GM23338 (cell line): Measurements from ENCODE around the gene RRAS. TPM values are rescaled to one million over a fixed set of nuclear protein-coding genes. Genes with fewer than 3 reads are reported as not detected.
A peak's percentile ranks its signal among the peaks of the same experiment; 100 is the strongest.

Experiments used
- ATAC-seq: fragments of 200-7000 bp; cut with Tn5 transposase; 3 replicates; pipeline ENCODE4 v1.9.1; 2020
- DNase-seq: peaks from one replicate; pipeline ENCODE4 v3.0.0-alpha.2; 2015; ENCODE audit warnings: low spot score
- H2AFZ ChIP-seq: fragments of 200-600 bp; sonication (generic); 2 replicates; pipeline ENCODE4 v1.8.0; 2016; ENCODE audit warnings: antibody characterized with exemption, mild to moderate bottlenecking, moderate library complexity
- H3F3A ChIP-seq: fragments of 200-600 bp; sonication (generic); replicated peaks from 2 replicates; pipeline ENCODE4 v1.8.0; 2017; ENCODE audit warnings: antibody characterized with exemption, mixed run types, low read depth
- H3K27ac ChIP-seq: fragments of 200-600 bp; sonication (generic); 2 replicates; pipeline ENCODE4 v1.6.1; 2016; ENCODE audit warnings: low read depth
- H3K27me3 ChIP-seq: fragments of 200-600 bp; sonication (generic); 2 replicates; pipeline ENCODE4 v1.8.0; 2016; ENCODE audit warnings: mild to moderate bottlenecking, mixed run types, moderate library complexity; ENCODE audit not compliant: insufficient read depth
- H3K36me3 ChIP-seq: fragments of 200-600 bp; sonication (generic); 2 replicates; pipeline ENCODE4 v1.8.0; 2016; ENCODE audit warnings: mild to moderate bottlenecking; ENCODE audit not compliant: insufficient read depth
- H3K4me1 ChIP-seq: fragments of 200-600 bp; sonication (generic); 2 replicates; pipeline ENCODE4 v1.8.0; 2016; ENCODE audit warnings: mild to moderate bottlenecking, moderate library complexity; ENCODE audit not compliant: insufficient read depth
- H3K4me2 ChIP-seq: fragments of 200-600 bp; sonication (generic); 2 replicates; pipeline ENCODE4 v1.7.1; 2017; ENCODE audit warnings: mixed run types
- H3K4me3 ChIP-seq: fragments of 200-600 bp; sonication (generic); 2 replicates; pipeline ENCODE4 v1.6.1; 2016; ENCODE audit warnings: mixed run types
- H3K79me2 ChIP-seq: fragments of 200-600 bp; sonication (generic); replicated peaks from 2 replicates; pipeline ENCODE4 v1.8.0; 2017; ENCODE audit warnings: mild to moderate bottlenecking; ENCODE audit not compliant: insufficient read depth
- H3K9me2 ChIP-seq: fragments of 200-600 bp; sonication (generic); 2 replicates; pipeline ENCODE4 v1.8.0; 2017; ENCODE audit not compliant: insufficient read depth
- H4K20me1 ChIP-seq: fragments of 200-600 bp; sonication (generic); replicated peaks from 2 replicates; pipeline ENCODE4 v1.8.0; 2017; ENCODE audit warnings: mild to moderate bottlenecking; ENCODE audit not compliant: insufficient read depth
- H3K27ac Mint-ChIP-seq: 2 replicates; pipeline ENCODE4 v1.8.0; 2020; ENCODE audit warnings: inconsistent platforms, mild to moderate bottlenecking, moderate library complexity, mixed read lengths
- H3K27me3 Mint-ChIP-seq: 3 replicates; pipeline ENCODE4 v1.8.0; 2022; ENCODE audit warnings: low read depth, mild to moderate bottlenecking, moderate library complexity, mixed read lengths, inconsistent platforms; ENCODE audit not compliant: insufficient read depth, poor library complexity
- H3K36me3 Mint-ChIP-seq: 3 replicates; pipeline ENCODE4 v1.8.0; 2021; ENCODE audit warnings: low read depth, mild to moderate bottlenecking, inconsistent platforms, moderate library complexity, mixed read lengths
- H3K4me1 Mint-ChIP-seq: 3 replicates; pipeline ENCODE4 v1.8.0; 2020; ENCODE audit warnings: mild to moderate bottlenecking, inconsistent platforms, mixed read lengths
- H3K4me3 Mint-ChIP-seq: 3 replicates; pipeline ENCODE4 v1.8.0; 2021; ENCODE audit warnings: moderate library complexity, mild to moderate bottlenecking, inconsistent platforms, mixed read lengths
- H3K9me3 Mint-ChIP-seq: 3 replicates; pipeline ENCODE4 v1.8.0; 2020; ENCODE audit warnings: moderate library complexity, mild to moderate bottlenecking, inconsistent platforms, mixed read lengths
- CREB1 ChIP-seq: fragments of 250-450 bp; sonication (Bioruptor Pico); IDR thresholded peaks from 2 replicates; pipeline ENCODE4 v1.5.0; 2020; ENCODE audit warnings: low read depth, mild to moderate bottlenecking, moderate library complexity
- CTCF ChIP-seq, 2 experiments: fragments of 200-600 bp in 1 of 2; sonication (generic) in 1 of 2; conservative IDR thresholded peaks; 2 replicates each; pipeline versions ENCODE4 v1.5.1 to v1.6.1; 2016 to 2017; ENCODE audit warnings: antibody characterized with exemption in 2 of 2, low read depth in 2 of 2, mild to moderate bottlenecking in 2 of 2, moderate library complexity in 1 of 2
- ETS1 ChIP-seq: IDR thresholded peaks from 2 replicates; pipeline ENCODE4 v1.6.1; 2016; ENCODE audit warnings: antibody characterized with exemption
- EZH2 ChIP-seq: fragments of 200-600 bp; sonication (generic); IDR thresholded peaks from one replicate; pipeline ENCODE4 v1.8.0; 2017; ENCODE audit warnings: antibody characterized with exemption, mild to moderate bottlenecking, low read depth; ENCODE audit not compliant: unreplicated experiment
- EZH2phosphoT487 ChIP-seq: fragments of 200-600 bp; sonication (generic); IDR thresholded peaks from one replicate; pipeline ENCODE4 v1.8.1; 2018; ENCODE audit warnings: antibody characterized with exemption; ENCODE audit not compliant: unreplicated experiment
- JUNB ChIP-seq: IDR thresholded peaks from one replicate; pipeline ENCODE4 v1.6.1; 2016; ENCODE audit warnings: antibody characterized with exemption; ENCODE audit not compliant: unreplicated experiment
- NANOG ChIP-seq: IDR thresholded peaks from 2 replicates; pipeline ENCODE4 v1.6.1; 2016; ENCODE audit warnings: antibody characterized with exemption, borderline replicate concordance
- POLR2AphosphoS5 ChIP-seq: IDR thresholded peaks from 2 replicates; pipeline ENCODE4 v1.6.1; 2016; ENCODE audit warnings: antibody characterized with exemption, low read depth
- STAT1 ChIP-seq: IDR thresholded peaks from one replicate; pipeline ENCODE4 v1.6.1; 2016; ENCODE audit warnings: antibody characterized with exemption; ENCODE audit not compliant: unreplicated experiment
- ZNF114 ChIP-seq: fragments of 250-450 bp; sonication (Bioruptor Pico); IDR thresholded peaks from 2 replicates; pipeline ENCODE4 v1.5.0; 2020; ENCODE audit warnings: mild to moderate bottlenecking, moderate library complexity
- ZNF331 ChIP-seq: fragments of 250-450 bp; sonication (Bioruptor Pico); IDR thresholded peaks from 2 replicates; pipeline ENCODE4 v1.5.0; 2020; ENCODE audit warnings: low read depth, mild to moderate bottlenecking, moderate library complexity
- polyA plus RNA-seq: library from polyadenylated mRNA; unstranded; fragments of >200 nt; fragmentation: Nextera tagmentation; extraction: Ambion mirVana; gene quantifications from 2 replicates; pipeline ENCODE4 v1.2.1, GENCODE V29; 2016
- total RNA-seq: library from RNA; depleted of rRNA; stranded (reverse); fragments of >200 nt; shearing (Covaris generic); gene quantifications from 2 replicates; pipeline ENCODE4 v1.2.3, GENCODE V29; 2014
- TF ChIP-seq, protein P1 (sequence below): fragments of 250-450 bp; sonication (Bioruptor Pico); IDR thresholded peaks from 2 replicates; pipeline ENCODE4 v1.5.0; 2020; ENCODE audit warnings: mild to moderate bottlenecking, moderate library complexity
- TF ChIP-seq, protein P2 (sequence below): IDR thresholded peaks from one replicate; pipeline ENCODE4 v1.6.1; 2018; ENCODE audit warnings: antibody characterized with exemption; ENCODE audit not compliant: unreplicated experiment

The RRAS gene
- total and polyA plus RNA-seq, 2 experiments from 2014 or later = 9.3 to 30.0 TPM

DNA sequence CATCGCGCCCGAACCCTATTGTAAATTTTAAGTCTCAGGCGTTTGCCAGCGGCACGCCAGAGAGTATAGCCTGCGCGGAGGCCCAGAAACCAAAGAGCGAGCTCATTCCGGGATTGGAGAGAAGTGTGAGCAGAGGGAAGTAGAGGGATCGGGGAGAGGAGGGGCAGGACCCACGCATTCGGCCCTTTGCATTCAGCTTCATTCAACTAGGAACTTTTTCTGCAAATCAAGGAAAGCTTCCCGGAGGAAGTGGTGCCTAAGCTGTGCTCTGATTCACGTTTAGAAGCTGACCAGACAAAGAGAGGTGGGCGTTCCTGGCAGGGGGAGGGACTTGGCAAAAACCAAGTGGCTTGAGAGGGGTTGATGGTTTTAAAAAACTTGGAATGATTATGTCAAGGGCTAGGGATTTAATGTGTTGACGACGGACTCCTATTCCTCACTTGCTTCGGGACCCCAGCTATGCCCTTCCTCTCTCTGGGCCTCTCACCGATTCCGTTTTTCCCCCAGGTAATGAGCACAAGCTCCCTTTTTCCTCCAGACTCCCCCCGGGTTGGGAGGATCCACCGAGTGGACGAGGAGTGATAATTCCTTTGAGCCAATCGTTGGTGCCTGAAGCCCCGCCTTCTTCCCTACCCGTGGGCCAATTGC, 36.3 kb upstream of the RRAS start:
- Histone ChIP-seq H3K4me3 (peak overlapping the region; percentile 54), H3K27ac (peak overlapping the region; percentile 98), H3K4me1 (peaks cover 27% of the 10 kb centered on the region), H3K4me2 (peak overlapping the region; percentile 71), H2AFZ (no peak overlapping the region), H4K20me1 (peaks cover 18% of the 10 kb centered on the region), H3K9me2 (no peaks in the 10 kb centered on the region), H3K27me3 (no peaks in the 10 kb centered on the region), H3K36me3 (peaks cover 9% of the 10 kb centered on the region), H3F3A (peaks cover 36% of the 10 kb centered on the region), H3K79me2 (peaks cover 39% of the 10 kb centered on the region)
- Mint-ChIP-seq H3K9me3 (no peaks in the 10 kb centered on the region; the same call in 1 of the 3 replicates), H3K27ac (peak overlapping the region; percentile 100), H3K4me3 (peak overlapping the region; percentile 91), H3K36me3 (peaks cover 25% of the 10 kb centered on the region), H3K4me1 (peaks cover 25% of the 10 kb centered on the region), H3K27me3 (peaks cover 35% of the 10 kb centered on the region)
- TF ChIP-seq STAT1 = no peak
- no peak for TF ChIP-seq EZH2phosphoT487
- TF ChIP-seq JUNB = no peak
- TF ChIP-seq, protein P1, sequence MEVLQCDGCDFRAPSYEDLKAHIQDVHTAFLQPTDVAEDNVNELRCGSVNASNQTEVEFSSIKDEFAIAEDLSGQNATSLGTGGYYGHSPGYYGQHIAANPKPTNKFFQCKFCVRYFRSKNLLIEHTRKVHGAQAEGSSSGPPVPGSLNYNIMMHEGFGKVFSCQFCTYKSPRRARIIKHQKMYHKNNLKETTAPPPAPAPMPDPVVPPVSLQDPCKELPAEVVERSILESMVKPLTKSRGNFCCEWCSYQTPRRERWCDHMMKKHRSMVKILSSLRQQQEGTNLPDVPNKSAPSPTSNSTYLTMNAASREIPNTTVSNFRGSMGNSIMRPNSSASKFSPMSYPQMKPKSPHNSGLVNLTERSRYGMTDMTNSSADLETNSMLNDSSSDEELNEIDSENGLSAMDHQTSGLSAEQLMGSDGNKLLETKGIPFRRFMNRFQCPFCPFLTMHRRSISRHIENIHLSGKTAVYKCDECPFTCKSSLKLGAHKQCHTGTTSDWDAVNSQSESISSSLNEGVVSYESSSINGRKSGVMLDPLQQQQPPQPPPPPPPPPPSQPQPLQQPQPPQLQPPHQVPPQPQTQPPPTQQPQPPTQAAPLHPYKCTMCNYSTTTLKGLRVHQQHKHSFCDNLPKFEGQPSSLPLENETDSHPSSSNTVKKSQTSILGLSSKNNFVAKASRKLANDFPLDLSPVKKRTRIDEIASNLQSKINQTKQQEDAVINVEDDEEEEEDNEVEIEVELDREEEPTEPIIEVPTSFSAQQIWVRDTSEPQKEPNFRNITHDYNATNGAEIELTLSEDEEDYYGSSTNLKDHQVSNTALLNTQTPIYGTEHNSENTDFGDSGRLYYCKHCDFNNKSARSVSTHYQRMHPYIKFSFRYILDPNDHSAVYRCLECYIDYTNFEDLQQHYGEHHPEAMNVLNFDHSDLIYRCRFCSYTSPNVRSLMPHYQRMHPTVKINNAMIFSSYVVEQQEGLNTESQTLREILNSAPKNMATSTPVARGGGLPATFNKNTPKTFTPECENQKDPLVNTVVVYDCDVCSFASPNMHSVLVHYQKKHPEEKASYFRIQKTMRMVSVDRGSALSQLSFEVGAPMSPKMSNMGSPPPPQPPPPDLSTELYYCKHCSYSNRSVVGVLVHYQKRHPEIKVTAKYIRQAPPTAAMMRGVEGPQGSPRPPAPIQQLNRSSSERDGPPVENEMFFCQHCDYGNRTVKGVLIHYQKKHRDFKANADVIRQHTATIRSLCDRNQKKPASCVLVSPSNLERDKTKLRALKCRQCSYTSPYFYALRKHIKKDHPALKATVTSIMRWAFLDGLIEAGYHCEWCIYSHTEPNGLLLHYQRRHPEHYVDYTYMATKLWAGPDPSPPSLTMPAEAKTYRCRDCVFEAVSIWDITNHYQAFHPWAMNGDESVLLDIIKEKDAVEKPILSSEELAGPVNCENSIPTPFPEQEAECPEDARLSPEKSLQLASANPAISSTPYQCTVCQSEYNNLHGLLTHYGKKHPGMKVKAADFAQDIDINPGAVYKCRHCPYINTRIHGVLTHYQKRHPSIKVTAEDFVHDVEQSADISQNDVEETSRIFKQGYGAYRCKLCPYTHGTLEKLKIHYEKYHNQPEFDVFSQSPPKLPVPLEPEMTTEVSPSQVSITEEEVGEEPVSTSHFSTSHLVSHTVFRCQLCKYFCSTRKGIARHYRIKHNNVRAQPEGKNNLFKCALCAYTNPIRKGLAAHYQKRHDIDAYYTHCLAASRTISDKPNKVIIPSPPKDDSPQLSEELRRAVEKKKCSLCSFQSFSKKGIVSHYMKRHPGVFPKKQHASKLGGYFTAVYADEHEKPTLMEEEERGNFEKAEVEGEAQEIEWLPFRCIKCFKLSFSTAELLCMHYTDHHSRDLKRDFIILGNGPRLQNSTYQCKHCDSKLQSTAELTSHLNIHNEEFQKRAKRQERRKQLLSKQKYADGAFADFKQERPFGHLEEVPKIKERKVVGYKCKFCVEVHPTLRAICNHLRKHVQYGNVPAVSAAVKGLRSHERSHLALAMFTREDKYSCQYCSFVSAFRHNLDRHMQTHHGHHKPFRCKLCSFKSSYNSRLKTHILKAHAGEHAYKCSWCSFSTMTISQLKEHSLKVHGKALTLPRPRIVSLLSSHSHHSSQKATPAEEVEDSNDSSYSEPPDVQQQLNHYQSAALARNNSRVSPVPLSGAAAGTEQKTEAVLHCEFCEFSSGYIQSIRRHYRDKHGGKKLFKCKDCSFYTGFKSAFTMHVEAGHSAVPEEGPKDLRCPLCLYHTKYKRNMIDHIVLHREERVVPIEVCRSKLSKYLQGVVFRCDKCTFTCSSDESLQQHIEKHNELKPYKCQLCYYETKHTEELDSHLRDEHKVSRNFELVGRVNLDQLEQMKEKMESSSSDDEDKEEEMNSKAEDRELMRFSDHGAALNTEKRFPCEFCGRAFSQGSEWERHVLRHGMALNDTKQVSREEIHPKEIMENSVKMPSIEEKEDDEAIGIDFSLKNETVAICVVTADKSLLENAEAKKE (CRISPR knock-in tag) = no peak
- TF ChIP-seq CTCF (conservative IDR thresholded peaks at IDR 0.05; ENCODE audit: low read depth in 2 of 2) = no peak
- TF ChIP-seq CREB1 (CRISPR knock-in tag) = no peak
- TF ChIP-seq NANOG = no peak
- TF ChIP-seq, protein P2, sequence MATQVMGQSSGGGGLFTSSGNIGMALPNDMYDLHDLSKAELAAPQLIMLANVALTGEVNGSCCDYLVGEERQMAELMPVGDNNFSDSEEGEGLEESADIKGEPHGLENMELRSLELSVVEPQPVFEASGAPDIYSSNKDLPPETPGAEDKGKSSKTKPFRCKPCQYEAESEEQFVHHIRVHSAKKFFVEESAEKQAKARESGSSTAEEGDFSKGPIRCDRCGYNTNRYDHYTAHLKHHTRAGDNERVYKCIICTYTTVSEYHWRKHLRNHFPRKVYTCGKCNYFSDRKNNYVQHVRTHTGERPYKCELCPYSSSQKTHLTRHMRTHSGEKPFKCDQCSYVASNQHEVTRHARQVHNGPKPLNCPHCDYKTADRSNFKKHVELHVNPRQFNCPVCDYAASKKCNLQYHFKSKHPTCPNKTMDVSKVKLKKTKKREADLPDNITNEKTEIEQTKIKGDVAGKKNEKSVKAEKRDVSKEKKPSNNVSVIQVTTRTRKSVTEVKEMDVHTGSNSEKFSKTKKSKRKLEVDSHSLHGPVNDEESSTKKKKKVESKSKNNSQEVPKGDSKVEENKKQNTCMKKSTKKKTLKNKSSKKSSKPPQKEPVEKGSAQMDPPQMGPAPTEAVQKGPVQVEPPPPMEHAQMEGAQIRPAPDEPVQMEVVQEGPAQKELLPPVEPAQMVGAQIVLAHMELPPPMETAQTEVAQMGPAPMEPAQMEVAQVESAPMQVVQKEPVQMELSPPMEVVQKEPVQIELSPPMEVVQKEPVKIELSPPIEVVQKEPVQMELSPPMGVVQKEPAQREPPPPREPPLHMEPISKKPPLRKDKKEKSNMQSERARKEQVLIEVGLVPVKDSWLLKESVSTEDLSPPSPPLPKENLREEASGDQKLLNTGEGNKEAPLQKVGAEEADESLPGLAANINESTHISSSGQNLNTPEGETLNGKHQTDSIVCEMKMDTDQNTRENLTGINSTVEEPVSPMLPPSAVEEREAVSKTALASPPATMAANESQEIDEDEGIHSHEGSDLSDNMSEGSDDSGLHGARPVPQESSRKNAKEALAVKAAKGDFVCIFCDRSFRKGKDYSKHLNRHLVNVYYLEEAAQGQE = no peak
- TF ChIP-seq ZNF114 (CRISPR knock-in tag) = no peak
- no peak for TF ChIP-seq EZH2
- peak; percentile 47; the same call in 1 of the 2 replicates for TF ChIP-seq ETS1
- TF ChIP-seq ZNF331 (CRISPR knock-in tag) = no peak
- peak; percentile 99 for TF ChIP-seq POLR2AphosphoS5
- DNase-seq (peak; percentile 94), ATAC-seq (peak; percentile 9)
